Measurements from ENCODE around the gene MBOAT1.

- no peak for TF ChIP-seq ZNF598 (CRISPR knock-in tag; IDR thresholded peaks at IDR 0.05; ENCODE audit: borderline replicate concordance)
- no peak for TF ChIP-seq ZNF335 (CRISPR knock-in tag; IDR thresholded peaks at IDR 0.05)
- TF ChIP-seq ZBTB39 (CRISPR knock-in tag; IDR thresholded peaks at IDR 0.05) = no peak
- TF ChIP-seq RORA (CRISPR knock-in tag; IDR thresholded peaks at IDR 0.05) = no peak
Observed at GRCh38 chr6:20236344-20236743, 24.1 kb upstream of the MBOAT1 start.

Data from HepG2 (cell line).